ENCODE results near the gene FAIM2.

GRCh38 chr12:49865109-49865781 is 38.5 kb downstream of the FAIM2 start:
- TF ChIP-seq REST (tag by site-specific recombination; IDR thresholded peaks at IDR 0.05), result no peak
- TF ChIP-seq ZNF10 (tag by site-specific recombination; IDR thresholded peaks at IDR 0.05), result no peak

Data from HEK293 (cell line).